Lung (tissue), 13 donors: ENCODE results near the gene ADORA3. TPM values are rescaled to one million over a fixed set of nuclear protein-coding genes. Genes with fewer than 3 reads are reported as not detected.

Experiments used
- ATAC-seq: fragments of 200-7000 bp; cut with Tn5 transposase; one replicate; pipeline ENCODE4 v1.9.1; 2020; ENCODE audit warnings: moderate number of reproducible peaks; ENCODE audit not compliant: insufficient read depth, low FRiP score
- DNase-seq, 3 donors: peaks; one replicate each; pipeline ENCODE4 v3.0.0-alpha.2; 2013 to 2017
- H3K27ac ChIP-seq, 2 donors: one replicate each; pipeline ENCODE4 v1.5.1; 2013; ENCODE audit warnings: mild to moderate bottlenecking in 2 of 2, moderate library complexity in 2 of 2, control low read depth in 1 of 2, inconsistent platforms in 1 of 2, low read depth in 1 of 2, low read length in 1 of 2
- H3K27me3 ChIP-seq, 3 donors: one replicate each; pipeline ENCODE4 v1.5.1; 2013; ENCODE audit warnings: low read length in 2 of 3; ENCODE audit not compliant: control insufficient read depth in 3 of 3, insufficient read depth in 3 of 3
- H3K36me3 ChIP-seq, 4 donors: one replicate each; pipeline ENCODE4 v1.5.1; 2013; ENCODE audit warnings: low read length in 4 of 4, mild to moderate bottlenecking in 1 of 4, moderate library complexity in 1 of 4; ENCODE audit not compliant: control insufficient read depth in 4 of 4, insufficient read depth in 4 of 4
- H3K4me1 ChIP-seq, 5 donors: one replicate each; pipeline ENCODE4 v1.5.1; 2013; ENCODE audit warnings: low read length in 5 of 5, mild to moderate bottlenecking in 2 of 5, moderate library complexity in 1 of 5; ENCODE audit not compliant: control insufficient read depth in 5 of 5, insufficient read depth in 5 of 5
- H3K4me3 ChIP-seq: one replicate; pipeline ENCODE4 v1.5.1; 2013; ENCODE audit warnings: mild to moderate bottlenecking, control low read depth, moderate library complexity
- H3K9ac ChIP-seq, 2 donors: one replicate each; pipeline ENCODE4 v1.5.1; 2013; ENCODE audit warnings: low read length in 2 of 2, control low read depth in 1 of 2; ENCODE audit not compliant: insufficient read depth in 1 of 2
- H3K9me3 ChIP-seq, 4 donors: one replicate each; pipeline ENCODE4 v1.5.1; 2013; ENCODE audit warnings: low read length in 3 of 4, mild to moderate bottlenecking in 1 of 4, moderate library complexity in 1 of 4; ENCODE audit not compliant: control insufficient read depth in 4 of 4, insufficient read depth in 3 of 4
- CTCF ChIP-seq: IDR thresholded peaks from 2 replicates; pipeline ENCODE4 v1.5.1; 2012; ENCODE audit warnings: mild to moderate bottlenecking; ENCODE audit errors: control extremely low read depth, extremely low read depth
- WGBS, 2 donors: extraction: QIAGEN DNeasy Blood & Tissue Kit; methylation state at CpG; one replicate each; pipeline ENCODE4 v1.1.7; 2013; 5-methylcytosine and 5-hydroxymethylcytosine counted together
- polyA plus RNA-seq, 2 donors: library from polyadenylated mRNA; stranded (reverse); fragments of 200-250 nt; gene quantifications; one replicate each; pipeline ENCODE4 v1.2.1, GENCODE V29; 2013
- small RNA-seq: library from RNA; depleted of rRNA; stranded (forward); fragments of <200 nt; gene quantifications from one replicate; pipeline ENCODE3, GENCODE V24; 2014; ENCODE audit warnings: low replicate concordance
- total RNA-seq, 2 donors: library from RNA; depleted of rRNA in 1 of 2; stranded (reverse); fragments of >200 nt in 1 of 2; gene quantifications; one replicate each; pipeline ENCODE4 v1.2.1, GENCODE V29; 2014 to 2021
- donor health status: control.
- donor health status: control.
- donor health status: Bipolar disorder and iron deficiency.
- donor health status: healthy.
- donor health status: DM: yes; HTN: yes; CAD: no.

The ADORA3 gene
- total and polyA plus RNA-seq, 4 donors: 1.1 to 10.3 (median 3.9) TPM

GRCh38 chr1:111450185-111450584 is 53.2 kb downstream of the ADORA3 start:
- DNase-seq (no peak), ATAC-seq (no peak)
- Histone ChIP-seq H3K36me3 (peaks cover 12 to 18% (median 14%) of the 10 kb centered on the region in 4 donors), H3K27ac (peak overlapping the region in 1 of 2 donors; percentile 94), H3K4me1 (peaks cover 2 to 37% (median 14%) of the 10 kb centered on the region in 5 donors), H3K4me3 (peak overlapping the region; percentile 66), H3K9me3 (no peaks in the 10 kb centered on the region), H3K27me3 (no peaks in the 10 kb centered on the region), H3K9ac (peak overlapping the region; percentile 94 to 95)
- 52 to 59% methylated on average over 3 of the region's 3 CpGs for WGBS, 2 donors
- no peak for TF ChIP-seq CTCF

- Histone ChIP-seq H3K4me3 (peak overlapping the region; percentile 66), H3K4me1 (peaks cover 2 to 36% (median 14%) of the 10 kb centered on the region in 5 donors), H3K9me3 (no peaks in the 10 kb centered on the region), H3K9ac (peak overlapping the region; percentile 94 to 95), H3K27me3 (no peaks in the 10 kb centered on the region), H3K27ac (peak overlapping the region; percentile 77 to 94), H3K36me3 (peaks cover 12 to 15% (median 14%) of the 10 kb centered on the region in 4 donors)
- TF ChIP-seq CTCF: no peak
- ATAC-seq (no peak), DNase-seq (no peak)
- WGBS, 2 donors: 1% methylated on average over 8 of the region's 8 CpGs
Observed at GRCh38 chr1:111449703-111450017, 53.8 kb downstream of the ADORA3 start.

Small RNA genes within 50 kb of the gene (small RNA-seq; reads per million reads assigned to genes)
- gene RNU6-792P: not detected

Other genes with a start within 250 kb of the ADORA3 start
- 10 to 100 TPM in 1 of 2 donors, 1 to 10 TPM in 1; 2.2 to 11.4 TPM for gene CHIA, start 212.8 kb downstream of the ADORA3 start, total RNA-seq
- 1 to 10 TPM in 1 of 2 donors, under 1 TPM in 1; 0.47 to 2.6 TPM for gene CHIA, start 212.8 kb downstream of the ADORA3 start, polyA plus RNA-seq
- gene OVGP1, start 75.9 kb downstream of the ADORA3 start, total RNA-seq: 1 to 10 TPM; 1.6 to 3.6 TPM
- 1 to 10 TPM in 1 of 2 donors, under 1 TPM in 1; 0.76 to 1.9 TPM for gene OVGP1, start 75.9 kb downstream of the ADORA3 start, polyA plus RNA-seq
- 10 to 100 TPM; 21.4 to 36.8 TPM for gene WDR77, start 54.4 kb downstream of the ADORA3 start, total RNA-seq
- 10 to 100 TPM; 21.3 to 37.1 TPM for gene WDR77, start 54.4 kb downstream of the ADORA3 start, polyA plus RNA-seq
- 100 to 1,000 TPM; 194 to 200 TPM for gene ATP5PB, start 54.2 kb downstream of the ADORA3 start, total RNA-seq
- 100 to 1,000 TPM; 206 to 256 TPM for gene ATP5PB, start 54.2 kb downstream of the ADORA3 start, polyA plus RNA-seq
- gene C1orf162, start 29.6 kb downstream of the ADORA3 start, total RNA-seq: 10 to 100 TPM in 1 of 2 donors, 1 to 10 TPM in 1; 6.0 to 67.7 TPM
- 100 to 1,000 TPM; 111 to 121 TPM for gene C1orf162, start 29.6 kb downstream of the ADORA3 start, polyA plus RNA-seq
- 1 to 10 TPM; 1.6 to 3.9 TPM for gene TMIGD3, start within 50 bp of the ADORA3 start, total RNA-seq
- gene TMIGD3, start within 50 bp of the ADORA3 start, polyA plus RNA-seq: 10 to 100 TPM in 1 of 2 donors, 1 to 10 TPM in 1; 4.2 to 34.6 TPM
- 10 to 100 TPM; 64.5 to 82.9 TPM for gene RAP1A, start 116.2 kb upstream of the ADORA3 start, total RNA-seq
- 10 to 100 TPM; 72.2 to 97.3 TPM for gene RAP1A, start 116.2 kb upstream of the ADORA3 start, polyA plus RNA-seq
- gene INKA2, start 235.8 kb upstream of the ADORA3 start, total RNA-seq: 10 to 100 TPM in 1 of 2 donors, 1 to 10 TPM in 1; 3.3 to 12.5 TPM
- 1 to 10 TPM; 2.3 to 5.5 TPM for gene INKA2, start 235.8 kb upstream of the ADORA3 start, polyA plus RNA-seq